B cell (primary cell): ENCODE measurements around the gene OLFM3. TPM values are rescaled to one million over a fixed set of nuclear protein-coding genes. Genes with fewer than 3 reads are reported as not detected.

Experiments used
- ATAC-seq: fragments of 200-7000 bp; cut with Tn5 transposase; one replicate; pipeline ENCODE4 v1.10.0; 2021; ENCODE audit warnings: low read depth, mild to moderate bottlenecking, moderate number of reproducible peaks, moderate library complexity
- CTCF ChIA-PET: fragments of 350-600 bp; sonication (Branson Sonifier 250); formaldehyde crosslinking; loops from one replicate; lab custom pipeline; 2021; ENCODE audit warnings: antibody characterized with exemption, inconsistent platforms; lab: Charles Lee
- POLR2A ChIA-PET: fragments of 350-600 bp; sonication (Branson Sonifier 250); formaldehyde crosslinking; loops from one replicate; lab custom pipeline; 2021; ENCODE audit warnings: antibody characterized with exemption; lab: Charles Lee
- DNase-seq: peaks from one replicate; pipeline ENCODE4 v3.0.0; 2013
- H2AFZ ChIP-seq: 2 replicates; pipeline ENCODE4 v1.6.1; 2012; ENCODE audit warnings: mild to moderate bottlenecking, low read depth, low read length; ENCODE audit not compliant: insufficient read depth, poor library complexity, severe bottlenecking
- H3K27ac ChIP-seq, 2 donors: 1 replicate in 1 of 2; 2 replicates in 1 of 2; pipeline ENCODE4 v1.5.1; 2012 to 2013; ENCODE audit warnings: low read length in 2 of 2, mild to moderate bottlenecking in 2 of 2, moderate library complexity in 1 of 2
- H3K27me3 ChIP-seq, 4 experiments: fragments of 200-600 bp in 1 of 4; sonication (generic) in 1 of 4; replicated peaks in 1 of 4; 1 replicate in 2 of 4; 2 replicates in 2 of 4; pipeline versions ENCODE4 v1.6.1 to v1.7.0; 2013 to 2016; ENCODE audit warnings: low read length in 3 of 4, mild to moderate bottlenecking in 2 of 4, mixed read lengths in 1 of 4, moderate library complexity in 1 of 4; ENCODE audit not compliant: insufficient read depth in 4 of 4, control insufficient read depth in 3 of 4; ENCODE audit errors: control extremely low read depth in 1 of 4
- H3K36me3 ChIP-seq, 2 experiments: replicated peaks in 1 of 2; 1 replicate in 1 of 2; 2 replicates in 1 of 2; pipeline versions ENCODE4 v1.6.1 to v1.7.1; 2013; ENCODE audit warnings: low read length in 1 of 2; ENCODE audit not compliant: insufficient read depth in 2 of 2, control insufficient read depth in 1 of 2; ENCODE audit errors: control extremely low read depth in 1 of 2, extremely low read depth in 1 of 2
- H3K4me1 ChIP-seq, 2 donors: fragments of 200-600 bp in 1 of 2; sonication (generic) in 1 of 2; 1 replicate in 1 of 2; 2 replicates in 1 of 2; pipeline versions ENCODE4 v1.5.1 to v1.6.1; 2013 to 2017; ENCODE audit warnings: low read length in 2 of 2; ENCODE audit not compliant: control insufficient read depth in 2 of 2, insufficient read depth in 2 of 2
- H3K4me2 ChIP-seq: replicated peaks from 2 replicates; pipeline ENCODE3; 2012; ENCODE audit warnings: mild to moderate bottlenecking, low read depth, low read length; ENCODE audit not compliant: poor library complexity, severe bottlenecking
- H3K4me3 ChIP-seq, 5 experiments: fragments of 200-600 bp in 1 of 5; sonication (generic) in 1 of 5; 1 replicate in 3 of 5; 2 replicates in 2 of 5; pipeline versions ENCODE4 v1.5.1 to v1.7.0; 2011 to 2016; ENCODE audit warnings: low read length in 4 of 5, mild to moderate bottlenecking in 4 of 5, low read depth in 2 of 5, control low read depth in 1 of 5, moderate library complexity in 1 of 5; ENCODE audit not compliant: insufficient read depth in 1 of 5; ENCODE audit errors: control extremely low read depth in 1 of 5, extremely low read depth in 1 of 5
- H3K79me2 ChIP-seq: fragments of 200-600 bp; sonication (generic); one replicate; pipeline ENCODE4 v1.6.0; 2016; ENCODE audit warnings: low read length; ENCODE audit not compliant: control insufficient read depth, insufficient read depth
- H3K9ac ChIP-seq: fragments of 200-600 bp; sonication (generic); 2 replicates; pipeline ENCODE4 v1.6.1; 2017; ENCODE audit warnings: mild to moderate bottlenecking, low read length, moderate library complexity
- H3K9me3 ChIP-seq, 3 donors: one replicate each; pipeline versions ENCODE4 v1.6.1 to v1.7.1; 2013; ENCODE audit warnings: low read length in 2 of 3; ENCODE audit not compliant: control insufficient read depth in 2 of 3, insufficient read depth in 1 of 3; ENCODE audit errors: control extremely low read depth in 1 of 3
- H4K20me1 ChIP-seq: 2 replicates; pipeline ENCODE4 v1.6.0; 2012; ENCODE audit warnings: mild to moderate bottlenecking, low read length; ENCODE audit not compliant: insufficient read depth, control insufficient read depth, poor library complexity, severe bottlenecking
- H3K27ac Mint-ChIP-seq: one replicate; pipeline ENCODE4 v1.8.0; 2021; ENCODE audit warnings: mixed read lengths
- H3K27me3 Mint-ChIP-seq: one replicate; pipeline ENCODE4 v1.8.0; 2021; ENCODE audit warnings: mixed read lengths
- H3K4me1 Mint-ChIP-seq: one replicate; pipeline ENCODE4 v1.8.0; 2021; ENCODE audit warnings: mixed read lengths
- H3K4me3 Mint-ChIP-seq: one replicate; pipeline ENCODE4 v1.8.0; 2021; ENCODE audit warnings: mixed read lengths
- H3K9me3 Mint-ChIP-seq: one replicate; pipeline ENCODE4 v1.8.0; 2022; ENCODE audit warnings: mixed read lengths; ENCODE audit not compliant: insufficient read depth
- CTCF ChIP-seq: fragments of 200-600 bp; IDR thresholded peaks from one replicate; pipeline ENCODE4 v1.8.0; 2022; ENCODE audit warnings: antibody characterized with exemption, mild to moderate bottlenecking
- EZH2 ChIP-seq: IDR thresholded peaks from 2 replicates; pipeline ENCODE4 v1.6.1; 2012; ENCODE audit warnings: borderline replicate concordance, low read depth, mild to moderate bottlenecking, moderate library complexity, low read length; ENCODE audit not compliant: insufficient read depth, poor library complexity, severe bottlenecking
- WGBS: methylation state at CpG from one replicate; pipeline ENCODE4 v1.1.5; 2013; ENCODE audit warnings: missing lambda C conversion rate; ENCODE audit not compliant: insufficient coverage; 5-methylcytosine and 5-hydroxymethylcytosine counted together
- intact Hi-C: fragments of 100-400 bp; cut with micrococcal nuclease; formaldehyde crosslinking; loops from one replicate; pipeline ENCODE4 v1.10.0; 2022
- polyA plus RNA-seq: library from polyadenylated mRNA; depleted of rRNA; stranded (reverse); fragments of >200 nt; gene quantifications from 2 replicates; pipeline ENCODE4 v1.2.3, GENCODE V29; 2012
- total RNA-seq, 2 donors: library from RNA; stranded (reverse); fragments of 120-200 nt in 1 of 2; gene quantifications; 1 replicate in 1 of 2; 2 replicates in 1 of 2; pipeline versions ENCODE4 v1.2.3 to v1.2.4, GENCODE V29; 2013 to 2022

Gene OLFM3
- total and polyA plus RNA-seq, 2 donors (not counting 1 experiment from before 2014, with no cell fraction given), result not detected

GRCh38 chr1:101914473-101915242 is 82.1 kb downstream of the OLFM3 start:
- no peak for DNase-seq
- Histone ChIP-seq H3K9me3 (no peaks in the 10 kb centered on the region), H3K4me3 (no peak overlapping the region), H3K9ac (no peak overlapping the region), H3K79me2 (no peaks in the 10 kb centered on the region), H3K4me1 (no peaks in the 10 kb centered on the region), H3K27me3 (no peaks in the 10 kb centered on the region), H2AFZ (no peak overlapping the region), H3K27ac (no peak overlapping the region), H3K4me2 (no peak overlapping the region), H3K36me3 (no peaks in the 10 kb centered on the region), H4K20me1 (no peaks in the 10 kb centered on the region)
- H3K9me3 Mint-ChIP-seq, result no peaks in the 10 kb centered on the region
- TF ChIP-seq CTCF, result no peak
- TF ChIP-seq EZH2, result no peak
- no peak for ATAC-seq
- WGBS, result no CpG with 5 or more reads among the region's 4 CpGs
- H3K4me3 Mint-ChIP-seq, result no peak overlapping the region
- H3K27me3 Mint-ChIP-seq, result no peaks in the 10 kb centered on the region
- H3K4me1 Mint-ChIP-seq, result no peaks in the 10 kb centered on the region
- intact Hi-C loops, result no loop called here
- POLR2A ChIA-PET, result no interaction called here
- CTCF ChIA-PET, result interaction anchor here (1.3 kb wide), 1 partner anchor 10 kb away, joined by 3 read pairs; no protein-coding TSS in a partner anchor
- no peak overlapping the region for H3K27ac Mint-ChIP-seq

- TF ChIP-seq CTCF, result no peak
- TF ChIP-seq EZH2, result no peak
- intact Hi-C loops, result no loop called here
- Histone ChIP-seq H3K36me3 (no peaks in the 10 kb centered on the region), H2AFZ (no peak overlapping the region), H3K27ac (no peak overlapping the region), H3K79me2 (no peaks in the 10 kb centered on the region), H3K4me3 (no peak overlapping the region), H3K4me2 (no peak overlapping the region), H3K9me3 (no peaks in the 10 kb centered on the region), H3K9ac (no peak overlapping the region), H4K20me1 (no peaks in the 10 kb centered on the region), H3K27me3 (no peaks in the 10 kb centered on the region), H3K4me1 (no peaks in the 10 kb centered on the region)
- no peak overlapping the region for H3K4me3 Mint-ChIP-seq
- H3K27ac Mint-ChIP-seq, result no peak overlapping the region
- H3K27me3 Mint-ChIP-seq, result no peaks in the 10 kb centered on the region
- CTCF ChIA-PET, result interaction anchor here (1.3 kb wide), 1 partner anchor 14 kb away, joined by 3 read pairs; no protein-coding TSS in a partner anchor
- POLR2A ChIA-PET, result no interaction called here
- H3K4me1 Mint-ChIP-seq, result no peaks in the 10 kb centered on the region
- no peak for DNase-seq
- no peak for ATAC-seq
- 83% methylated on average over 2 of the region's 5 CpGs for WGBS
- H3K9me3 Mint-ChIP-seq, result no peaks in the 10 kb centered on the region
Measured at GRCh38 chr1:101911894-101912293, 84.8 kb downstream of the OLFM3 start.
